GM12801 (cell line): ENCODE measurements around the gene LYSET.

Experiments used
- TF ChIP-seq, protein P1 (sequence below): IDR thresholded peaks from one replicate; pipeline ENCODE4 v1.5.1; 2011; ENCODE audit warnings: control low read depth; ENCODE audit not compliant: insufficient read length; ENCODE audit errors: extremely low read depth

The LYSET gene

DNA sequence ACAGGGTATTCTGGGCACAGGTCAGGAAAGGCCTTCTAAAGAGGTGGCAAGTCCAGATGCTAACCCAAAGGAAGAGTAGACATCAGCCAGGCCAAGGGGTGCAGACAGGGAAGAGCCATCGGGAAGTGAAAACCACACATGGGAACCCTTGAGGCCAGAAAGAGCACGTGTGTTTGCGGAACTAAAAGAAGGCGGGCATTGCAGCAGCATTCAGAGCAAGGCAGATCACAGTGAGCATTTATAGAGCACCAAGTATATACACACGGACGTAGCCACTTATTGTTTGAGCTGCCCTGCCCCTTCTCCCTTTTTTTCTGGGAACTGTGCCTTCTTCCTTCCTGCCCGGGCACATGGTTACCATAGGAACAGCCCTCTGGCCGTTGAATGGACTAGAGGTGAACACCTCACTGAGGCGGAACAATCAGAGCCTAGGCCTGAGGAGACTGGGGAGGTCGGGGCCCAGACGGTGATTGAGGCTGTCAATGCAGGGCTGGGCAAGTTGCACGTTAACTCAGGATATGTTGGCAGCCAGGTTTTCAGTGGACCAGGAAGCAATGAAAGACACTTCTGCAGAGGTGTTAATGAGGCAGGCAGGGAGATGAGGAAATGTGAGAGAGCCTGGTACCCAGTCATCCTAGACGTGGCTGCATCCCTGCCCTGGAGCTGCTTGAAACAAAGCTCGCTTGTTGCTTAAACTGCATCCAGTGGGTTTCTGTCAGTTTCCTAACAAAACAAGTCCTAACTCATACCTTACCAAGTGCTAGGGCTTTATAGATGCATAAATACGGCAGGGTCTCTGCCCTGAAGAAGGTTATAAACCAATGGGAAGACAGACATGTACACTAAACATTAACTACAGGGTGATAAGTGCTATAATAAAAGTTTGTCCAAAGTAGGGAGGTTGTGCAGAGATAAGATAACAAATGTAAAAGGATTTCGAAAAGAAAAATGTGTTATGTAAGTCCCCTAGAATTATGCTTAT lies 34.6 kb upstream of the LYSET start:
- TF ChIP-seq, protein P1, sequence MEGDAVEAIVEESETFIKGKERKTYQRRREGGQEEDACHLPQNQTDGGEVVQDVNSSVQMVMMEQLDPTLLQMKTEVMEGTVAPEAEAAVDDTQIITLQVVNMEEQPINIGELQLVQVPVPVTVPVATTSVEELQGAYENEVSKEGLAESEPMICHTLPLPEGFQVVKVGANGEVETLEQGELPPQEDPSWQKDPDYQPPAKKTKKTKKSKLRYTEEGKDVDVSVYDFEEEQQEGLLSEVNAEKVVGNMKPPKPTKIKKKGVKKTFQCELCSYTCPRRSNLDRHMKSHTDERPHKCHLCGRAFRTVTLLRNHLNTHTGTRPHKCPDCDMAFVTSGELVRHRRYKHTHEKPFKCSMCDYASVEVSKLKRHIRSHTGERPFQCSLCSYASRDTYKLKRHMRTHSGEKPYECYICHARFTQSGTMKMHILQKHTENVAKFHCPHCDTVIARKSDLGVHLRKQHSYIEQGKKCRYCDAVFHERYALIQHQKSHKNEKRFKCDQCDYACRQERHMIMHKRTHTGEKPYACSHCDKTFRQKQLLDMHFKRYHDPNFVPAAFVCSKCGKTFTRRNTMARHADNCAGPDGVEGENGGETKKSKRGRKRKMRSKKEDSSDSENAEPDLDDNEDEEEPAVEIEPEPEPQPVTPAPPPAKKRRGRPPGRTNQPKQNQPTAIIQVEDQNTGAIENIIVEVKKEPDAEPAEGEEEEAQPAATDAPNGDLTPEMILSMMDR = no peak

DNA sequence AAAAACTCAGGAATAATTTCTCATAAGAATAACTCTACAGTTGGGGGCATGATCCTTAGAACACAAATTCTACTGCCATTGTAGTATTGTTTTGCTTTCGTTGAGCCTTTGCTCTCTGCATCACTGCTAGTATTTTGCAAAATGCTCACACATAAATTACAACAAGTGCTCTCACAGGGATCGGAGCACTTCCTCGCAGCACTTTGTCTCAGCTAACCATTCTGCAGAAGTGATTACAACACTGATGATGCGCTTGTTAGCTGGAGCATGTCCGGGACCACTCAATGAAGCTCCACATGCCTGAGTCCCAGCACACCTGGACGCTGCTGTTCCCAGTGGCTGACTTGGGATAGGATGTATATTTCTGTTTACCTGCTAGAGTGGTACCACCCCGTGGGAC lies 32.0 kb upstream of the LYSET start:
- TF ChIP-seq, protein P1 = no peak

DNA sequence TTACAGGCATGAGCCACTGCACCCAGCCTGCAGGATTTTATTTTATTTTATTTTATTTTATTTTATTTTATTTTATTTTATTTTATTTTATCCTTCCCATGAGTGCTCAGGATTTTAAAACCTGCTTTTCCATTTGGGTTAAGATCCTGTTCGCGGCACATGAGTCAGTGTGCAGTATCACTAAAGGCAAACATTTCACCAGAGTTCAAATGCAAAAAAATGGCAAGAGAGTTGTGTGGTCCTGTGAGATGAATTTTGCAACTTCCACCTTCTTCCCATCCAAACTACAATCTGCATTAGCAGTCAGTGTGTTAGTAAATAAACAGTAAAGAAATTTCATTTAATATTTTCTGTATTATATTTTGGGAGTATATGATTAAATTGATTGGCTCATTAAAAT lies 29.4 kb upstream of the LYSET start:
- TF ChIP-seq, protein P1 = no peak

DNA sequence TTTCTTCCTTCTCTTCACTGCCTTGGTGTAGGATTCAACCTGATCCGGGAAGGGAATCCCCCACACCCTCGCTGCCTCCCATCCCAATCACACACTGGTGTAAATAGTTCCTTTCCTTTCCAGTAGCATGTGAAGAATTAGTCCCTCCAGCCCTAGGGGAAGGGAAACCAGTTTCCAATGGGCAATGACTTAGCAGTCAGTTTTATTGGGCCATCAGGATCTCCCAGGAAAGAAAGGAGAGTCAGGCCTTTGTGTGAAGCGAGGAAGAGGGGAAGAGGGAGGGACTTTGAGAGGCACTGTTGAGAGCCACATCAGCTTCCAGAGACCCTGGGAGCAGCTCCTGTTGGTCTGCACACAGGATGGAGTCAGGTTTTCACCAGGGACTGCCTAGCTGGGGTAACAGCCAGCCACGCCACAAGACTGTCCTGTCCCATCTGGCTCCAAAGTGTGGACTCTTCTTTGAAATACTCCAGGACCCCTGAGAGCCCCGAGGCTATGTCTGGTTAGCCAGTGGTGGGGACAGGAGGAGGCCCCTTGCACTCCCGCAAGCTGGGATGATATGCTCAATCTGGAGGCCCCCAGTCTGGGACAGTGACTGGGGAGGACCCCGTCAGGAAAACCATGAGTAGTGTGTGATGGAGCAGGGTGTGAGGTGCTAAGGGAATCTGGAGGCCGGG lies 28.3 kb upstream of the LYSET start:
- TF ChIP-seq, protein P1 = no peak

DNA sequence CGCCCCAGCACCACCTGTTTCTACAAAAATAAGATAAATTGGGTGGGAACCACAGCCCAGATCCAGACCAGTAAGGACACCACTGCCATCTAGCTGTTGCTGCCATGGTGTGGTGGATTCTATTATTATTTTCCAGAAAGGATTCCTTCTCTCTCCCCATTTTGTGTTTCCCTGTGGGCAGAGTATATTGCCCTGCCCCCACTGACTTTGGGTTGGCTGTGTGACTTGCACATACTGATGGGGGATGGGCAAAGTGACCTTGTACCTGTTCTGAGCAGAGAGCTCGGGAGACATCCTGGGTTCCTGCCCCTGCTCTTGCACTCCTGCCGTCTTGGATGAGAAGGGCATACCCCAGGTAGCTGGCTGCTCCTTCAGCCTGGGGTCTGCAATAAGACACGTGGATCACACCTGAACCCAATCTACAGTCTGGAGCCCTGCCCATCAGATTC lies 24.7 kb upstream of the LYSET start:
- TF ChIP-seq, protein P1 = no peak

DNA sequence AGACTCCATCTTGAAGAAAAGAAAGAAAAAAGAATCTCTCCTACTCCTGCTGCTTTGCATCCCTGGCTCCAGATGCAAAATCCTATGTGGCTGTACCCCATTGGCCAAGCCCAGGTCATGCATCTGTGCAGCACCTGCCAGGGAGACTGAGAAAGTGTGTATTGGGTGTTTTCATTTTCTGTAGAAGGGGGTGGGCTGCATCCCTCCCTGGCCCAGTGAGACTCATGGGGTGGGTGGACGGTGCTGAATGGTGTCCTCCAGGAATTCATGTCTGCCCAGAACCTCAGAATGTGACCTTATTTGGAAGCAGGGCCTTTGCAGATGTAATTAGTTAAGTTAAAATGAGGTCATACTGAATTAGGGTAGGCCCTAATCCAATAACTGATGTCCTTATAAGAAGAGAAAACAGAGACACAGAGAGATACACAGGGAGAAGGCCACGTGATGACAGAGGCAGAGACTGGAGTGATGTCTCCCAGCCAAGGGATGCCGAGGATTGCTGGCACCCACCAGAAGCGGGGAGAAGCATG lies 23.6 kb upstream of the LYSET start:
- TF ChIP-seq, protein P1 = no peak

DNA sequence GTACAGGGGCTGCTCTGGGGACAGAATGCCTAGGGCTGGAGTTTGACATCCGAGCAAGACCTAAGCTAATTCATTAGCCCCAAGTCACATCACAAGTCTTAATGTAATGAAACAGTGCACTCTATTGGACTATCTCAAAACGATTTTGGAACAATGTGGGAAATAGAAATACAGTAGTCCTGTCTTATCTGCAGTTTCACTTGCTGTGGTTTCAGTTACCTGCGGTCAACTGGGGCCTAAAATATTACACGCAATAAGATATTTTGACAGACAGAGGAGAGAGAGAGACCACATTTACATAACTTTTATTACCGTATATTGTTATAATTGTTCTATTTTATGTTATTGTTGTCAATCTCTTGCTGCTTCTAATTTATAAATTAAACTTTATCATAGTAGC lies 21.6 kb upstream of the LYSET start:
- TF ChIP-seq, protein P1 = no peak
